Skin epidermis (tissue), 12 donors: ENCODE results near the gene CHST11.

Experiments used
- H3K27ac ChIP-seq, 21 experiments: fragments of 200-600 bp; sonication (generic) in 11 of 21; one replicate each; pipeline ENCODE4 v1.5.0; 2020; ENCODE audit warnings: mild to moderate bottlenecking in 3 of 21, inconsistent platforms in 2 of 21, moderate library complexity in 2 of 21
- H3K4me3 ChIP-seq, 7 experiments: fragments of 200-600 bp; sonication (generic) in 2 of 7; one replicate each; pipeline ENCODE4 v1.5.0; 2020; ENCODE audit warnings: inconsistent platforms in 2 of 7, mild to moderate bottlenecking in 2 of 7, moderate library complexity in 1 of 7

The CHST11 gene

DNA sequence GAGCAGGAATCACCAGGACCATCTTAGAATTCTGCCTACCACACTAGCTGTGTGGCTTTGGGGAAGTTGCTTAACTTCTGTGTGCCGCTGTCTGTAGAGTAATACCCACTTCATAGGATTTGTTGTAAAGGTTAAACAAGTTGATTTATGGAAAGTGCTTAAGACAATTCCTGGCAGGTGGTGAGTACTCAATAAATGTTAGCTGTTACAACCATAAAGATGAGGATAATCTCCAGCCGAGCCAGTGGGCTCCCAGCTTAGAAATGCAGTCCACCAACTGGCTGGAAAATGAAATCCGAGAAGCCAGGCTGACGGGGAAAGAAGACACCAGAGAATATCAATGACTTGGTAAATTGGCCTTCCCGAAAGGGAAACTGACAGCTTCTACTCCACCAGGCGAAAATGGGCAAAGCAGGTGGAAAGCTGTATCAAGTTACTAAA is 173.5 kb downstream of the CHST11 start:
- H3K27ac ChIP-seq = no peak overlapping the region
- H3K4me3 ChIP-seq = no peak overlapping the region

DNA sequence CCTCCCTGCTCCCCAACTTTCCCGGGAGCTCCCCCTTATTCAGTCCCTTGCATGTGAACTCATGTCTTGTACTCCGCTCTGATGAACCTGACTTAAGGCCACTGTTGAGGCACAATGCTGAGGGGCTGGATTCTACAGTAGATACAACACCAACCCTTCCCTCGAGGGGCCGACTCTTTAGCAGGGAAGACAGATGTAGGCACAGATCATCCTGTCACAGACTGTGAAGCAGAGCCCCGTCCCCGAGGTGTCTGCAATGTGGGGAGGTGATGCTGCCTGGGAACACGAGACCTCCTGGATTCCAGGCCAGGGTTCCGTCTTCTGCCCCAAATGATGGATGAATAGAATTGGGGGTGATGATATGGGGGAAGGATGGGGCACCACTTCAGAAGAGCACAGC is 175.1 kb downstream of the CHST11 start:
- peak overlapping the region in 1 of 21 experiments; percentile 22 for H3K27ac ChIP-seq
- H3K4me3 ChIP-seq = no peak overlapping the region

GRCh38 chr12:104632724-104633201 is 176.0 kb downstream of the CHST11 start:
- H3K4me3 ChIP-seq = no peak overlapping the region
- peak overlapping the region in 6 of 21 experiments; percentile 22 to 59 (median 40) for H3K27ac ChIP-seq

GRCh38 chr12:104634044-104634443 is 177.3 kb downstream of the CHST11 start:
- Histone ChIP-seq H3K4me3 (no peak overlapping the region), H3K27ac (no peak overlapping the region)

DNA sequence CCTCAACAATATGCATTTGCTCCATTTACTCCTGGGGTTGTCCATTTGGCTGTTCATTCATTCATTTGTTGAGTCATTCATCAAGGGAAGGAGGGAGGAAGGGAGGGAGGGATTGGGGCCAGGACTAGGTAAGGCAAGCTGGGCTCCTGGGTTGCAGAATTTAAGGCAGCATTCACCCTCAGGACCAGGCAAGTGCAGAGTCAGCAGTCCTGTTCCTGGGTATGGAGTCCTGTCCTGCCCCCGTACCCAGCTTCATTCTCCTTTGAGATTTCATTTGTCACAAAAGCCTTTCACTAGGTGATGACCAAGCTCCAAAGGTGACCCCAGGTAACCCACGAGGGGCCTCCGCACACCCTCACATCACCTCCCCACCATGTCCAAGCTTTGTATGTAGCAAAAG is 178.1 kb downstream of the CHST11 start:
- peak overlapping the region in 1 of 21 experiments; percentile 14 for H3K27ac ChIP-seq
- no peak overlapping the region for H3K4me3 ChIP-seq

- H3K4me3 ChIP-seq = no peak overlapping the region
- H3K27ac ChIP-seq = peak overlapping the region in 1 of 21 experiments; percentile 17
Observed at GRCh38 chr12:104635607-104636343, 179.0 kb downstream of the CHST11 start.

- no peak overlapping the region for H3K27ac ChIP-seq
- H3K4me3 ChIP-seq = no peak overlapping the region
Observed at GRCh38 chr12:104636496-104636895, 179.7 kb downstream of the CHST11 start.

DNA sequence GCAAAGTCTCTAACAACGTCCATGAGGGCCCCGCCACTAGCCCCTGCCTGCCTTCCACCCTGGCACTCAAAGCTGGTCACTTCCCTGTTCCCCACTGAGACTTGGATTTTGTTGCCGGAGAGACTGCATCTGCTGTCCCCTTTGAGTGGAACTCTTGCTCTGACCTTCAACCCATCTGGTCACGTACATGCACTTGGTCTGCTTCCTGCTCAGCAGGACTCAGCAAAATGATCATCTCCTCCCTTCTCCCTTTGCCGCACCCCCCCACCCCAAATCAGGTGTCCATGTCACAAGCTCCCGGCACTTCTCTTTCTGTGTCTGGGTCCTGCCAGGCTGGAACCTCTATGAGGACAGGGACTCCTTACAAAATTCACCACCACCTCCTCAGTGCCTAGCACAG is 180.9 kb downstream of the CHST11 start:
- Histone ChIP-seq H3K27ac (peak overlapping the region in 3 of 21 experiments; percentile 16 to 44 (median 26)), H3K4me3 (no peak overlapping the region)

- Histone ChIP-seq H3K27ac (peak overlapping the region in 5 of 21 experiments; percentile 7 to 44 (median 16)), H3K4me3 (no peak overlapping the region)
Observed at GRCh38 chr12:104638218-104638850, 181.6 kb downstream of the CHST11 start.

DNA sequence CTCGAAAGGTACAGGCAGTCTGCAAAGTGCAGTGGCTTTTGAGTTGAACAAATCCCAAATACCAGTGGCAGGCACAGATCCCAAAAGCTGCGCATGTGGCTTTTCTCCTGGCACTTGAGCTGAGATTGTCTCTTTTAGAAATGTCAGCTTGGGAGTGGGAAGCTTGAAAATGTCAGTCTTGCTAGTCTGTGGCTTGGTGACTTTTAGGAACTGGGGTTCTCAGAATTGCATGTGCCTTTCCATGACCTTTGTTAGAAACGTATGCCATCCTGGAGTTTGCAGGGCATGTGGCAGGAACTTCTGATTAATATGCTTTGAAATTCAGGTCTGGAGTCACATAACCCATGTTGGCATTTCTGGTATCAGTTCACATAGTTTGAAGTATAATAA is 182.1 kb downstream of the CHST11 start:
- H3K27ac ChIP-seq = peak overlapping the region in 2 of 21 experiments; percentile 7
- H3K4me3 ChIP-seq = no peak overlapping the region

GRCh38 chr12:104640956-104641355 is 184.2 kb downstream of the CHST11 start:
- Histone ChIP-seq H3K4me3 (no peak overlapping the region), H3K27ac (peak overlapping the region in 3 of 21 experiments; percentile 16 to 24 (median 22))

- Histone ChIP-seq H3K27ac (peak overlapping the region in 8 of 21 experiments; percentile 14 to 79 (median 48)), H3K4me3 (no peak overlapping the region)
Observed at GRCh38 chr12:104641862-104642261, 185.1 kb downstream of the CHST11 start.

DNA sequence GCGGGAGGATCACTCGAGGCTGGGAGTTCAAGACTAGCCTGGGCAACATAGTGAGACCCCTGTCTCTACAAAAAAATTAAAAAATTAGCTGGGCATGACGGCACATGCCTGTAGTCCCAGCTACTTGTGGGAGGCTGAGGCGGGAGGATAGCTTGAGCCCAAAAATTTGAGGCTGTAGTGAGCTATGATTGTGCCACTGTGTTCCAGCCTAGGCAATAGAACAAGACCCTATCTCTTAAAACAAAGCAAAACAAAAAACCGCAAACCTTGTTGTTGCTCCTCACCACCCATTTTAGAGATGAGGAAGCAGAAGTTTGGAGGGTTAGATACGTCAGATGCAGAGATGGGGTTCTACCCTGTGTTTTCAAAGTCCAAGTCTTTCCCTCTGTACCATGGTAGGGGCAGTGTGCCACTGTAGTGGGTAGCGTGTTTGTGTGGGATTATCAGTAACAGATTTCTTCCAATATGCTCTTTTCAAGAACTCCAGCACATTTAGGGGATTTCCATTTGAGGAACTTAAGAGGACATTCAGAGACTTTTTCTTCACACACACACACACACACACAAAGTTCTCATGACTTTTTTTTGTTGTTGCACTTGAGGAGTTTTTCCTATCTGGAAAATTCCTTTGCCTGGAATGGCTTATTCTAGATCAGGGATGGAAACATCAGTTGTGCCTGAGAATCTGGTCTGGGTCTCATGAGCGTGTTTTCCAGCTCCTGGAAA is 186.5 kb downstream of the CHST11 start:
- Histone ChIP-seq H3K27ac (peak overlapping the region in 18 of 21 experiments; percentile 4 to 79 (median 57)), H3K4me3 (no peak overlapping the region)

GRCh38 chr12:104643819-104644669 is 187.3 kb downstream of the CHST11 start:
- Histone ChIP-seq H3K27ac (peak overlapping the region in 17 of 21 experiments; percentile 1 to 79 (median 58)), H3K4me3 (no peak overlapping the region)

DNA sequence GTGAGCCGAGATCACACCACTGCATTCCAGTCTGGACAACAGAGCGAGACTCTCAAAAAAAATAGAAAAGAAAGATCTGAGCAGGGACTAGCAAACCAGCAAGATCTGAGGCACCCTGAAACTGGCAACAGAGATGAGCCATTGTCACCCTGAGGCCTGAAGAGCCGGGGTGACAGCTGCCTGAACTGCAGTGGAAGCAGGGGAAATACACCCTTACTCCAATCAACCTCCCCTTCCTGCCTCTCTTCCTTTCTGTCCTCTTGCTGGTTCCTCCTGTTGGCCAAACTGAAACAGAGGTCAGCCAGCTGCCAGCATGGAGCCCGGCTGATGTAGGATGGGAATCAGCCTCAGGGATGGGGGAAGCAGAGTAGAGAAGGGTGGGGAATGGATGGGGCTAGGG is 192.0 kb downstream of the CHST11 start:
- peak overlapping the region in 8 of 21 experiments; percentile 9 to 49 (median 34) for H3K27ac ChIP-seq
- no peak overlapping the region for H3K4me3 ChIP-seq

DNA sequence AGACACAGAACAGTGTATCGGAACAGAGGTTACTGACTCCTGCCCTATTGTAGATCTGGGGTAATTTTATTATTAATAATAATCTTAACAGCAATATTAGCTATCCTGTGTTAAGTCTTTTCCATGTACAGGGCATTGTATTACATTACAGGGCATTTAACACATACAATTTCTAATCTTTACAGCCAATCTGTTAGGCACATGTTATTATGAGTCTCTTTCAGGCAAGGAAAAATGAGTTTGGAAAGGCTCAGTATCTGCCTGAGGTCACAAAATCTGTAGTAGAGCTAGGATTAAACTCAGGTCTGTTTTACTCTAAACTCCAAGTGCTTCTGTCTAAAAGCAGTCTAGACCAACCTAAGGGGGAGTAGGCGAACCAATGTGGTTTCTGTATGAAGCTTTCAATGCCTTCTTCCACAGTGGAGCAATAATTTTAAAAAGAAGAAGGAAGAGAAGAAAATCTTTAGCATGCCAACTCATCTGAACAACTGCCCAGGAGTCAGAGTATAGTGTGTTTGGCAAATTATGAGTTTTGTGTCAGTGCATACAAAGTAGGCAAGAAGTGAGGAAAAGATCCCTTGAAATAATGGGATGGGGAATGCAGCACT is 192.6 kb downstream of the CHST11 start:
- Histone ChIP-seq H3K27ac (peak overlapping the region in 8 of 21 experiments; percentile 15 to 49 (median 28)), H3K4me3 (no peak overlapping the region)

DNA sequence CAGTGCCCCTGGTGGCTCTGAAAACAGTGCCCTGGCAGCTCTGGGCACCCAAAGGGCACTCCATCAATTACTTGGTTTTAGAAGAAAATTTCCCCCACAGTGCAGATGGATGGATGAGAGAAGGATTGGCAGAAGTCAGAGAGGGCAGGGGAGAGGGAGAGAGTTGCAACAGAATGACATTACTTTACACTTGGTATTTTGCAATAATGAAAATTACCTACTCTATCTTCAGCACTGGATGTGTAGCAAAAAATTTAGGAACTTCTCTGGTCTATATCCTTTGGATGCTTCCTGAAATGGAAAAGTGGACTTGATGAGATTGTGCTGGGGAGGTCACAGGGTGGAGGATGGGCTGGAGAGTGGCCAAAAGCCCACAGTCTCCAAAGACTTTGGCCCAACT is 193.2 kb downstream of the CHST11 start:
- Histone ChIP-seq H3K27ac (peak overlapping the region in 3 of 21 experiments; percentile 16 to 34 (median 21)), H3K4me3 (no peak overlapping the region)

- H3K27ac ChIP-seq = peak overlapping the region in 1 of 21 experiments; percentile 10
- H3K4me3 ChIP-seq = no peak overlapping the region
Observed at GRCh38 chr12:104650541-104650940, 193.8 kb downstream of the CHST11 start.

GRCh38 chr12:104651811-104652210 is 195.1 kb downstream of the CHST11 start:
- H3K27ac ChIP-seq = no peak overlapping the region

More at GRCh38 chr12:104651811-104652210, 195.1 kb downstream of the CHST11 start:
- no peak overlapping the region for H3K4me3 ChIP-seq
